ENCODE measurements around the gene BRD8. TPM values are rescaled to one million over a fixed set of nuclear protein-coding genes. Genes with fewer than 3 reads are reported as not detected.
"Not testable (repeated sequence)": the region's sequence is repeated elsewhere in the genome, so short reads cannot be mapped to it uniquely, and the experiment has no call there.

BRD8 gene
- 29.4 TPM for total RNA-seq
- long read RNA-seq, transcript BRD8-201 (22 exons, 3,198 nt), result major isoform, 32 of 55 reads
- long read RNA-seq, transcript BRD8-203 (21 exons, 2,982 nt), result minor isoform, 8 of 55 reads
- long read RNA-seq, partial matches to known transcripts, result 12 of 55 reads
- long read RNA-seq, other reads (novel, unspliced or antisense), result 3 of 55 reads

GRCh38 chr5:138178516-138179276 is at the start of gene BRD8, which contains the start of gene KIF20A:
Gene BRD8 (minus strand): TSS chr5:138178630. CDS start chr5:138178614, 16 bp downstream.
Gene KIF20A (plus strand): TSS chr5:138179112. CDS start chr5:138179681, 569 bp downstream.
- intact Hi-C loops (cut with micrococcal nuclease), result no loop called here
- peak; percentile 97 for ATAC-seq
- DNase-seq, result peak; percentile 94

- intact Hi-C loops (cut with micrococcal nuclease), result loop anchor here (10.0 kb wide), 1 partner anchor 48 kb away; the partner anchor contains the start of gene GFRA3
These were observed 48.5 kb upstream of the BRD8 start for GRCh38 chr5:138226910-138227309.

GRCh38 chr5:138224712-138225111 is 46.3 kb upstream of the BRD8 start:
- ATAC-seq (no peak), DNase-seq (no peak)
- intact Hi-C loops (cut with micrococcal nuclease), result loop anchor here (10.0 kb wide), 1 partner anchor 50 kb away; the partner anchor contains the start of gene GFRA3

More at GRCh38 chr5:138226910-138227309, 48.5 kb upstream of the BRD8 start:
- DNase-seq (no peak), ATAC-seq (no peak)

- intact Hi-C loops (cut with micrococcal nuclease), result loop anchor here (10.0 kb wide), 1 partner anchor 51 kb away; the partner anchor contains the start of gene GFRA3
- ATAC-seq (no peak), DNase-seq (no peak)
These were observed 45.1 kb upstream of the BRD8 start for GRCh38 chr5:138223532-138223931.

- intact Hi-C loops (cut with micrococcal nuclease), result no loop called here
- ATAC-seq (no peak), DNase-seq (no peak)
These were observed 38.4 kb upstream of the BRD8 start for GRCh38 chr5:138216799-138217198.

- intact Hi-C loops (cut with micrococcal nuclease), result no loop called here
- peak; percentile 99 for ATAC-seq
- peak; percentile 89 for DNase-seq
These were observed 35.0 kb upstream of the BRD8 start, which contains the start of gene CDC23 for GRCh38 chr5:138213161-138214029. Gene CDC23 (minus strand): TSS chr5:138213323. CDS start chr5:138213312, 11 bp downstream.

- ATAC-seq (peak; percentile 35), DNase-seq (no peak)
- intact Hi-C loops (cut with micrococcal nuclease), result no loop called here
These were observed 34.4 kb upstream of the BRD8 start for GRCh38 chr5:138212828-138213160.

GRCh38 chr5:138210985-138211384 is 32.6 kb upstream of the BRD8 start:
- ATAC-seq (no peak), DNase-seq (no peak)
- intact Hi-C loops (cut with micrococcal nuclease), result no loop called here

GRCh38 chr5:138193859-138194258 is 15.4 kb upstream of the BRD8 start:
- intact Hi-C loops (cut with micrococcal nuclease); DNase-seq: not testable (repeated sequence)

GRCh38 chr5:138192826-138193225 is 14.4 kb upstream of the BRD8 start:
- DNase-seq, result no peak
- intact Hi-C loops (cut with micrococcal nuclease), result no loop called here
- no peak for ATAC-seq

More at GRCh38 chr5:138193859-138194258, 15.4 kb upstream of the BRD8 start:
- ATAC-seq, result not testable (repeated sequence)

GRCh38 chr5:138188626-138189025 is 10.2 kb upstream of the BRD8 start:
- ATAC-seq, result peak; percentile 89
- no peak for DNase-seq
- intact Hi-C loops (cut with micrococcal nuclease), result no loop called here

- ATAC-seq, result no peak
- intact Hi-C loops (cut with micrococcal nuclease), result no loop called here
- DNase-seq, result no peak
These were observed 7.6 kb upstream of the BRD8 start for GRCh38 chr5:138186002-138186447.

GRCh38 chr5:138182808-138183207 is 4.4 kb upstream of the BRD8 start:
- intact Hi-C loops (cut with micrococcal nuclease), result no loop called here
- peak; percentile 32 for DNase-seq
- ATAC-seq, result peak; percentile 59

- ATAC-seq, result no peak
- intact Hi-C loops (cut with micrococcal nuclease), result no loop called here
- DNase-seq, result no peak
These were observed 2.4 kb upstream of the BRD8 start for GRCh38 chr5:138180841-138181240.

GRCh38 chr5:138180183-138180782 is 1.9 kb upstream of the BRD8 start:
- no peak for DNase-seq
- no peak for ATAC-seq
- intact Hi-C loops (cut with micrococcal nuclease), result no loop called here

GRCh38 chr5:138179277-138179857 is 937 bp upstream of the BRD8 start:
- intact Hi-C loops (cut with micrococcal nuclease), result no loop called here
- DNase-seq, result no peak
- no peak for ATAC-seq

- DNase-seq, result peak; percentile 38
- ATAC-seq, result peak; percentile 47
- intact Hi-C loops (cut with micrococcal nuclease), result no loop called here
These were observed 402 bp downstream of the BRD8 start for GRCh38 chr5:138177941-138178515.

GRCh38 chr5:138170299-138170698 is 8.1 kb downstream of the BRD8 start:
- DNase-seq (no peak), ATAC-seq (no peak)
- intact Hi-C loops (cut with micrococcal nuclease), result no loop called here

All from left ventricle myocardium superior (tissue), 1 donor.